Endothelial cell of hepatic sinusoid (primary cell): ENCODE data around the gene DNAJA3.

Experiments
- in situ Hi-C: cut with HindIII; loops from 2 replicates; pipeline ENCODE4 v1.10.0; 2017; ENCODE audit warnings: low sequenced_read_pairs

Gene DNAJA3

GRCh38 chr16:4472880-4473279 is 47.2 kb downstream of the DNAJA3 start:
- in situ Hi-C loops = no loop called here

- in situ Hi-C loops = no loop called here
Measured at GRCh38 chr16:4474192-4474961, 48.7 kb downstream of the DNAJA3 start, which contains the start of gene NMRAL1. Gene NMRAL1, minus strand, starts transcription at chr16:4474625. Its CDS starts 493 bp downstream, at chr16:4474132.

GRCh38 chr16:4475880-4476788 is 50.5 kb downstream of the DNAJA3 start, which contains the start of gene HMOX2:
Gene HMOX2, plus strand, starts transcription at chr16:4476398. Its CDS starts 29,127 bp downstream, at chr16:4505525.
- in situ Hi-C loops = no loop called here

GRCh38 chr16:4477966-4478365 is 52.3 kb downstream of the DNAJA3 start:
- in situ Hi-C loops = no loop called here

- in situ Hi-C loops = no loop called here
Measured at GRCh38 chr16:4481526-4481925, 55.9 kb downstream of the DNAJA3 start.

DNA sequence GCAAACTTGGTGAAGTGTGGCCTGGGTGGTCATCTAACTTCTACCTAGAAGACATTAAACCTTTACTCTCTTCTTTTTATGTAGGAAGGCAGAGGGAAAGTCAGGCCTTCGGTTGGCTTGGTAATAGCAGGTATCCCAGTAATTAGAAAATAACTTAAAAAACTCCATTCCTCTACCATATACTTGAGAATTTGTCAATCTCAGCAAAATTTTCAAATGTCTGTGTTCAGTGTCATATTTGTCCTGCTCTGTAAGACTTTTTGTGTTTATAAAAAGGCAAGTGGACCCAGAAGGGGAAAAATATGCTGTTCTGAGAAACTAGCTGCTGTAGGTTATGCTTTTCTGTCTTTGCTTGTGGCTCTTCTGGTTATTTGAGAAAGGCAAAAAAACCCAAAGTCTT is 56.3 kb downstream of the DNAJA3 start:
- in situ Hi-C loops = no loop called here

DNA sequence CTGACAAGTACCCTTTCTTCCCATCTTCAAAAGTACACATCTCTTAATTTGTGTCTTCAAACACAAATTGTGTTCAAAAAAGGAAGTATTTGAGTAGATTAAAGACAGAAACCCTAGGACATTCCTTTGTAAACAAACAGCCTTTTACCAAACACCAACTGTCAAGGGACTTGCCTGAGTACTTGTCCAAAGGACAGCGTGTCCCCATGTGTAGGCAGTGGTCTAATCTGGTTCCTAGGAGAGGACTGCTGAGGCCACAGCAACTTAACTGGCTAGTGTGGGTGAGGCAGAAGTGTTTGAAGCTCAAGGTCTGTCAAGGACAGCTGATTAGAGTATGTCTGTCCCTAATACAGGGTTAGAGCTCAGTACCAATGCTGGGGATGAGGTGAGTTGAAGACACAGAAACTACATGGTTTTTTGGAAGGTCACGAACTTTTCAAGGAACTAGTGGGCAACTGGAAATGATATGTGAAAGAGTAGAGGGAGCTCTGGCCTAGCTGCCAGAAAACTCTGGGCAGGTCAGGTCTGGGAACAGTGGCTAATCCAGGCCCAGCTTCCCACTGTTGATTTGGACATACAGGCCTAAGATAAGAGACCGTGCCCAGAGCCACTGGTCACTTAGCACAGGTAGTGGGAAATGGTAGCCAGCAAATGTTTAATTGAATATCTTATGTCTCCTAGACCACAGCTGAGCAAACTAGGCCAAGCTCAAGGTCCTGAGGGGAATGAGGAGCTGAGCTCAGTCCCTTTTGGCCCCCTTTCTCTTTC is 60.6 kb downstream of the DNAJA3 start:
- in situ Hi-C loops = no loop called here

- in situ Hi-C loops = no loop called here
Measured at GRCh38 chr16:4487955-4488498, 62.4 kb downstream of the DNAJA3 start.

DNA sequence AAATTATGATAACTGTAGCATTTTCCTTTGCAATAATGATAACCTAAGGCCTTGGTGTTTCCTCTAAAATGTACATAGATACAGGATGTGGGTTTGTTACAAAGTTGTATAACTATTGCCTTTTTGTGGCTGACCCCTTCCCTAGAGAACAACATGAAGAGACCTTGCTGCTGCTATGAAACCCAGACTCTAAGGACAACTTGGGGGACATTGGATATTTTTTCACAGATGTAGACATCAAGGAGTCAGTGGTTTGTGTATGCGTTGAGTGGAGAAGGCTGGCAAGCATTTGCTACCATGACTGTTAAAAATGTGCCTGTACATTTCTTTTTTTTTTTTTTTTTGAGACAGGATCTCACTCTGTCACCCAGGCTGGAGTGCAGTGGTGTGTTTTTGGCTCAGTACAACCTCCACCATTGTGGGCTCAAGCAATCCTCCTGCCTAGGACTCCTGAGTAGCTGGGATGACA is 62.9 kb downstream of the DNAJA3 start:
- in situ Hi-C loops = no loop called here

DNA sequence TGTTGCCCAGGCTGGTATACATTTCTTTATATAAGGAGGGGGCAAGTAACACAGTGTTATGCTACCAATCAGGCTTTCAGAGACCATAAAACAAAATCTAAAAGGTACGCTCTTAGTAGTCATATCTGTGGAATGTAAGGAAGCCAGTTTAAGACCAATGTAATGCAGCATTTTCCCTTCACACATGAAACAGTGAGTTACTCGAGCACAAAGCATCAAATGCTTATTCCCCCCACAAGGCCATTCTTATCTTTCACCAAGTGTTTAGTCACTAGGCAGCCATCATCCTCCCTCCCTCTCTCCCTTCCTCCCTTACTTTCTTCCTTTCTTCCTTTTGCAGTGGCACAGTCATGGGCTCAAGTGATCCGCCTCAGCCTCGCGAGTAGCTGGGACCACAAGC is 63.4 kb downstream of the DNAJA3 start:
- in situ Hi-C loops = no loop called here

- in situ Hi-C loops = no loop called here
Measured at GRCh38 chr16:4491898-4492297, 66.2 kb downstream of the DNAJA3 start.

GRCh38 chr16:4494746-4495490 is 69.2 kb downstream of the DNAJA3 start:
- in situ Hi-C loops = no loop called here

GRCh38 chr16:4495766-4496165 is 70.1 kb downstream of the DNAJA3 start:
- in situ Hi-C loops = no loop called here

DNA sequence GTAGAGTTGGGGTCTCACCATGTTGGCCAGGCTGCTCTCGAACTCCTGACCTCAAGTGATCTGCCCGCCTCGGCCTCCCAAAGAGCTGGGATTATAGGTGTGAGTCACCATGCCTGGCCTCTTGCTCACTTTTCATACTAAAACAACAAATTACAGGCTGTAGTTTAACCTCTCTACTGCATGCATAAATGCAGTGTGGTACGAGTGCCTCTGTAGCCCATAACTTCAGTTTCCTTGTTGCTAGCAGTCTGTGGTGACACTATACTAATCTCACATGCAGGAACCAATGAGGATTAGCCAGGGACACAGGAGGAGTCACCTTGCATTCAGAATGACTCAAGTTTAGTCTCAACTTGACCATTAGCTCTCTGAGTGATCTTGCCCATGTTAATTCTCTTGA is 70.6 kb downstream of the DNAJA3 start:
- in situ Hi-C loops = no loop called here

- in situ Hi-C loops = no loop called here
Measured at GRCh38 chr16:4498546-4499195, 73.0 kb downstream of the DNAJA3 start.

DNA sequence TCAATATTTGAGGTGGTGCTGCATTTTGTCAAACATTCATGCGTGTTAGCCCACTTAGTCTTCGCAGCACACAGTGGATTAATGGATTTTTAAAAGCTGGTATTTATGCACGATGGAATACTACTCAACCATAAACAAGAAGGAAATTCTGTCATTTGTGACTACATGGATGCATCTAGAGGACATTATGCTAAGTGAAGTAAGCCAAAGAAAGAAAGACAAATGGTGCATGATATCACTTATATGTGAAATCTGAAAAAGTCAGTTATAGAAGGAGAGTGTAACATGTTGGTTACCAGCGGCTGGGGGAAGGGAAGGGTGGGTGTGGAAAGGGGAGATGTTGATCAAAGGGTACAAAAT is 73.5 kb downstream of the DNAJA3 start:
- in situ Hi-C loops = no loop called here

DNA sequence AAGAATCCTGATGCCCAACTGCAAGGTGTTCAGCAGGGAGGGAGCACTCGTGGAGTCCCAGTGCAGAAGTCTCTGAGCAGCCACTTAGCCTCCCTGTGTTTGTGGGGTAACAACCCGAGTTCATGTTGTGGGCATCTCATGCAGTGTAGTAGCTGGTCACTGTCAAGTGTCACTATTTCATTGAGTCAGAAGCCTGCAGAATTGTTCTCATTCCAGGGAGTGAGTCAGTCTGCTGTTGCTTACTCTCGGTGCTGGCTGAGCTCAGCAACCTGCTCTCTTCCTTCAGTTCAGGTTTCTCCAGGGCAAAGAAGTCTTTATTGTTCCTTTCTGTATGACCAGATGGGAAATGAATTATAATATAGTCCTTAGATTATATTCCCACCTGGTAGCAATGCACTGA is 74.6 kb downstream of the DNAJA3 start:
- in situ Hi-C loops = no loop called here

- in situ Hi-C loops = no loop called here
Measured at GRCh38 chr16:4501071-4501478, 75.4 kb downstream of the DNAJA3 start.

DNA sequence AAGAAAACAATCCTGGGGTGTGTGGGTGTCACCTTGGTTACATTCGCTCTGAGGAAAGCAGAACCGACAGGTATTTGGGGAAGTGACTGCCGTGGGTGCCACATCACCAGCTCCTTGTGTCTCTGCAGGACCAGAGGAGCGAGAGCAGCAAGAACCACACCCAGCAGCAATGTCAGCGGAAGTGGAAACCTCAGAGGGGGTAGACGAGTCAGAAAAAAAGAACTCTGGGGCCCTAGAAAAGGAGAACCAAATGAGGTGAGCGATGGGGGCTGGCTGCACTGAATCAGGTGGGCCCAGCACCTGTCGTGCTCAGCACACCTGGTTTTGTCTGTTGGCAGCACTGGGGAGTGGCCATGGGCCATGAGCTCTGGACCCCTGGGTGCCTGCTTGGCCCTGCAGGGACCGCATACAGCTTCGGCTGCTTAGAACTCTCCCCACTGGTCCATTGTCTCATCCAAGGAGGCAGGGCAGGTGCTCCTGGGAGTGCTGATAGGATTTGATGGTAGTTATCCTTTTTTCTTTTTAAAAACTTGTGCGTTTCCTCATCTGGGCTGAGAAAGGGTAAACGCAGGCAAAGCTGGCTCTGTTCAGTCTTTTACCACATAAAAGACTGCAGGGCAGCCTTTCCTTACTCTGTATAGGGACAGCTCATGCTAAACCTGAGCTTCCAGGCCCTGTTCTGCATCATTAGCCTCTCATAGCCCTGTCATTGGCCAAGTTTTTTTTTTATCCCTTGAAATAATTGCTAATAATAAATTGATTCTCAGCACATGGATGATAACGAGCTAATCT is 79.9 kb downstream of the DNAJA3 start:
- in situ Hi-C loops = loop anchor here (5.0 kb wide), 1 partner anchor 67 kb away; no protein-coding TSS in a partner anchor
